Left hindlimb (tissue), 1 donor: ENCODE data around the gene ZNF445.

ENCODE experiments used
- DNase-seq: peaks from one replicate; pipeline ENCODE4 v3.0.0-alpha.2; 2018

Gene ZNF445

GRCh38 chr3:44396200-44397171, 81.0 kb downstream of the ZNF445 start:
- no peak for DNase-seq

- no peak for DNase-seq
Observed at GRCh38 chr3:44395714-44396113, 81.8 kb downstream of the ZNF445 start.

GRCh38 chr3:44392489-44392888, 85.0 kb downstream of the ZNF445 start:
- DNase-seq, result no peak

GRCh38 chr3:44387404-44387803, 90.1 kb downstream of the ZNF445 start:
- DNase-seq, result no peak
